K562 (cell line): ENCODE measurements around the gene ITGA7. TPM values are rescaled to one million over a fixed set of nuclear protein-coding genes. Genes with fewer than 3 reads are reported as not detected.

Experiments used
- BACH1 ChIP-seq: fragments of 200-800 bp; sonication (Bioruptor generic); IDR thresholded peaks from 2 replicates; pipeline ENCODE4 v1.6.1; 2016; ENCODE audit warnings: missing genetic modification characterization, missing compliant biosample characterization
- CREB1 ChIP-seq, 2 experiments: sonication (generic) in 1 of 2; formaldehyde crosslinking in 1 of 2; IDR thresholded peaks; 2 replicates each; pipeline versions ENCODE4 v1.6.1 to v1.8.0; 2012 to 2022; ENCODE audit warnings: inconsistent platforms in 1 of 2, mild to moderate bottlenecking in 1 of 2, missing genetic modification reagents in 1 of 2, moderate library complexity in 1 of 2
- ELF1 ChIP-seq: fragments of 200-800 bp; sonication (Bioruptor generic); IDR thresholded peaks from 2 replicates; pipeline ENCODE4 v1.6.1; 2016; ENCODE audit warnings: missing genetic modification characterization, missing compliant biosample characterization
- ESRRA ChIP-seq: fragments of 450-650 bp; IDR thresholded peaks from 2 replicates; pipeline ENCODE4 v1.6.1; 2014; ENCODE audit warnings: low read depth, mild to moderate bottlenecking, moderate library complexity, borderline replicate concordance
- HDAC1 ChIP-seq, 2 experiments: fragments of 450-650 bp; IDR thresholded peaks; 2 replicates each; pipeline ENCODE4 v1.6.1; 2016 to 2017; ENCODE audit warnings: inconsistent platforms in 1 of 2, mild to moderate bottlenecking in 1 of 2, moderate library complexity in 1 of 2
- NEUROD1 ChIP-seq: fragments of 150-350 bp; IDR thresholded peaks from 2 replicates; pipeline ENCODE4 v1.6.1; 2014; ENCODE audit warnings: borderline replicate concordance, low read length, low read depth; ENCODE audit not compliant: partially characterized antibody
- PHB ChIP-seq: fragments of 250-450 bp; sonication (Bioruptor Pico); IDR thresholded peaks from 2 replicates; pipeline ENCODE4 v1.5.0; 2021
- PML ChIP-seq: IDR thresholded peaks from 2 replicates; pipeline ENCODE4 v1.6.1; 2012; ENCODE audit warnings: low read length, inconsistent platforms
- PTTG1 ChIP-seq: fragments of 450-650 bp; IDR thresholded peaks from 2 replicates; pipeline ENCODE4 v1.6.1; 2016; ENCODE audit warnings: low read depth, mild to moderate bottlenecking, missing genetic modification characterization, missing compliant biosample characterization
- RAD21 ChIP-seq, 2 experiments: fragments of 250-450 bp in 1 of 2; fragments of 450-650 bp in 1 of 2; sonication (Bioruptor Pico) in 1 of 2; formaldehyde crosslinking in 1 of 2; IDR thresholded peaks in 1 of 2; conservative IDR thresholded peaks in 1 of 2; 2 replicates each; pipeline versions ENCODE4 v1.4.0 to v1.8.0; 2020 to 2022; ENCODE audit warnings: mild to moderate bottlenecking in 2 of 2, moderate library complexity in 1 of 2
- ZBED1 ChIP-seq: IDR thresholded peaks from 2 replicates; pipeline ENCODE4 v1.6.1; 2014
- ZFPM2 ChIP-seq: fragments of 250-450 bp; sonication (Bioruptor Pico); IDR thresholded peaks from 2 replicates; pipeline ENCODE4 v1.5.1; 2022; ENCODE audit warnings: mild to moderate bottlenecking
- ZNF197 ChIP-seq: fragments of 200-800 bp; sonication (Bioruptor generic); IDR thresholded peaks from 2 replicates; pipeline ENCODE4 v1.6.1; 2016; ENCODE audit warnings: low read depth, missing genetic modification characterization, missing compliant biosample characterization
- polyA plus RNA-seq, 8 experiments: library from polyadenylated mRNA; depleted of rRNA in 4 of 8; stranded (reverse) in 5 of 8; unstranded in 3 of 8; fragments of >200 nt; fragmentation: Nextera tagmentation in 2 of 8; fragmentation: Illumina TruSeq in 1 of 8; extraction: Ambion mirVana in 2 of 8; extraction: Trizol in 1 of 8; gene quantifications; 2 replicates each; pipeline versions ENCODE4 v1.2.1 to v1.2.3, GENCODE V29; 2011 to 2014; ENCODE audit warnings: inconsistent platforms in 1 of 8, missing spikeins in 1 of 8
- total RNA-seq, 7 experiments: library from RNA; depleted of rRNA in 6 of 7; stranded (reverse); fragments of >200 nt in 6 of 7; fragmentation: Illumina TruSeq in 2 of 7; extraction: Trizol in 2 of 7; gene quantifications; 2 replicates each; pipeline versions ENCODE4 v1.2.1 to v1.2.3, GENCODE V29; 2011 to 2021; ENCODE audit warnings: low replicate concordance in 1 of 7
- TF ChIP-seq, protein P1 (sequence below): sonication (generic); formaldehyde crosslinking; IDR thresholded peaks from 2 replicates; pipeline ENCODE4 v1.8.0; 2022; ENCODE audit warnings: mild to moderate bottlenecking, missing genetic modification reagents, borderline replicate concordance
- TF ChIP-seq, protein P2 (sequence below): fragments of 450-650 bp; IDR thresholded peaks from 2 replicates; pipeline ENCODE4 v1.6.1; 2016; ENCODE audit warnings: antibody characterized with exemption
- TF ChIP-seq, protein P3 (sequence below): fragments of 450-650 bp; IDR thresholded peaks from 2 replicates; pipeline ENCODE4 v1.6.1; 2014; ENCODE audit warnings: low read depth, mild to moderate bottlenecking, moderate library complexity, borderline replicate concordance
- TF ChIP-seq, protein P4 (sequence below), 2 experiments: fragments of 450-650 bp in 1 of 2; IDR thresholded peaks; 2 replicates each; pipeline ENCODE4 v1.6.1; 2011 to 2017; ENCODE audit warnings: low read depth in 2 of 2, antibody characterized with exemption in 1 of 2, borderline replicate concordance in 1 of 2, low read length in 1 of 2, mild to moderate bottlenecking in 1 of 2, mixed read lengths in 1 of 2; ENCODE audit not compliant: control insufficient read depth in 1 of 2

The ITGA7 gene
- total and polyA plus RNA-seq, 9 of the 15 experiments (the other 6 are each of a cell fraction or from before 2014, with no cell fraction given): 0.11 to 2.3 (median 0.56) TPM; not detected in 1

DNA sequence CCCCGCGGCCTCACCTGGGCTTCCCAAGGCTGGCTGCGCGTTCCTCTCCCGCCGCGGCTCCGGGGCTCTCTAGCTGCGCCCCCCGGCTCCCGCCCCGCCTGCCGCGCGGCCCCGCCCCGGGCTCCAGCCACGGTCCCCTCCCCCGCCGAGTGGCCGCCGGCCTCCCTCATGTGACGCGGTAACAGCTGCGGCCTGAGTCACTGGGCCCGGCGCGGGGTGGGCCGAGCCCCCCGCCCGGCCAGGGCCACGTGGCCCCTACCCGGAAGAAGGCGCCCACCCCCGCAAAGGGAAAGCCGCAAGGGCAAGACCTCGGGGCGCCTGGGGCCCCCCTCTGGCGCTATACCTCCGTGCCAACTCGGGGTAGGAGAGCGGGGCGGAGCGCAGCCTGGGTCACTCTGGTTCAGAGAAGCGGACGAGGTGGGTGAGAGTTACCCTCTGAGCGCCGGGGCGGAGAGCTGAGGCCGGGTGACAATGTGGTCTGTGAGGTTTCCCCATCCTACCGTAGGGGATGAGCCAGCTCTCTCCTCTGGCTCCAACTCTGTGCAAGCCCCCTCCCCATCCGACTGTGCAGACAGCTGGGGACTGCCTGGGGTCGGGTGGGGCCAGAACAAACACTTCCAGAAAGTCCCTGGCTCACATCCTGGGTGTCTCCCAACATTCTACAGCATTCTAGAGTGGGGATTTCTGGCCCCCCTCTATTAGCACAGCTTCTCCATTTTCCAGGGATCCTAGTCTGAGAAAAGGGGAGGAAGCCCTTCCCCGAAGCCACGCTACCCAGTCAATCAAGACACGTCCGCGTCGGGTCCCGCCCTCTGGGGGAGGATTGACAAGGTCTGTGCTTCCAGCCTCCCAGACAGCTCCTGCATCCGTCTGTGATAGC is 21.5 kb upstream of the ITGA7 start, which contains the start of gene CD63 (continued):
- TF ChIP-seq, protein P1, sequence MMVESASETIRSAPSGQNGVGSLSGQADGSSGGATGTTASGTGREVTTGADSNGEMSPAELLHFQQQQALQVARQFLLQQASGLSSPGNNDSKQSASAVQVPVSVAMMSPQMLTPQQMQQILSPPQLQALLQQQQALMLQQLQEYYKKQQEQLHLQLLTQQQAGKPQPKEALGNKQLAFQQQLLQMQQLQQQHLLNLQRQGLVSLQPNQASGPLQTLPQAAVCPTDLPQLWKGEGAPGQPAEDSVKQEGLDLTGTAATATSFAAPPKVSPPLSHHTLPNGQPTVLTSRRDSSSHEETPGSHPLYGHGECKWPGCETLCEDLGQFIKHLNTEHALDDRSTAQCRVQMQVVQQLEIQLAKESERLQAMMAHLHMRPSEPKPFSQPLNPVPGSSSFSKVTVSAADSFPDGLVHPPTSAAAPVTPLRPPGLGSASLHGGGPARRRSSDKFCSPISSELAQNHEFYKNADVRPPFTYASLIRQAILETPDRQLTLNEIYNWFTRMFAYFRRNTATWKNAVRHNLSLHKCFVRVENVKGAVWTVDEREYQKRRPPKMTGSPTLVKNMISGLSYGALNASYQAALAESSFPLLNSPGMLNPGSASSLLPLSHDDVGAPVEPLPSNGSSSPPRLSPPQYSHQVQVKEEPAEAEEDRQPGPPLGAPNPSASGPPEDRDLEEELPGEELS (CRISPR knock-in tag): 0 out of 2 replicates have a peak, but pooled peaks have one; percentile 46
- no peak for TF ChIP-seq ZBED1
- no peak for TF ChIP-seq PML
- peak; percentile 74 to 96; a peak in 3 of 4 replicates for TF ChIP-seq HDAC1 (IDR thresholded peaks at IDR 0.05)
- TF ChIP-seq ESRRA: peak; percentile 78
- TF ChIP-seq PHB: 0 out of 2 replicates have a peak, but pooled peaks have one; percentile 52
- TF ChIP-seq, protein P2, sequence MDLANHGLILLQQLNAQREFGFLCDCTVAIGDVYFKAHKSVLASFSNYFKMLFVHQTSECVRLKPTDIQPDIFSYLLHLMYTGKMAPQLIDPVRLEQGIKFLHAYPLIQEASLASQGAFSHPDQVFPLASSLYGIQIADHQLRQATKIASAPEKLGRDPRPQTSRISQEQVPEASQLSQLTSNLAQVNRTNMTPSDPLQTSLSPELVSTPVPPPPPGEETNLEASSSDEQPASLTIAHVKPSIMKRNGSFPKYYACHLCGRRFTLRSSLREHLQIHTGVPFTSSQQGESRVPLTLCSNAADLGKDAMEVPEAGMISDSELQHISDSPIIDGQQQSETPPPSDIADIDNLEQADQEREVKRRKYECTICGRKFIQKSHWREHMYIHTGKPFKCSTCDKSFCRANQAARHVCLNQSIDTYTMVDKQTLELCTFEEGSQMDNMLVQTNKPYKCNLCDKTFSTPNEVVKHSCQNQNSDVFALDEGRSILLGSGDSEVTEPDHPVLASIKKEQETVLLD: peak; percentile 49; the same call in 1 of the 2 replicates
- TF ChIP-seq ELF1 (tag): peak; percentile 90
- no peak for TF ChIP-seq ZFPM2 (CRISPR knock-in tag)
- TF ChIP-seq BACH1: 0 out of 2 replicates have a peak, but pooled peaks have one; percentile 23
- no peak for TF ChIP-seq RAD21 (CRISPR knock-in tag; conservative IDR thresholded peaks at IDR 0.05 in 1 of 2, IDR thresholded peaks at IDR 0.05 in 1 of 2)
- no peak for TF ChIP-seq PTTG1 (tag)
- TF ChIP-seq, protein P3, sequence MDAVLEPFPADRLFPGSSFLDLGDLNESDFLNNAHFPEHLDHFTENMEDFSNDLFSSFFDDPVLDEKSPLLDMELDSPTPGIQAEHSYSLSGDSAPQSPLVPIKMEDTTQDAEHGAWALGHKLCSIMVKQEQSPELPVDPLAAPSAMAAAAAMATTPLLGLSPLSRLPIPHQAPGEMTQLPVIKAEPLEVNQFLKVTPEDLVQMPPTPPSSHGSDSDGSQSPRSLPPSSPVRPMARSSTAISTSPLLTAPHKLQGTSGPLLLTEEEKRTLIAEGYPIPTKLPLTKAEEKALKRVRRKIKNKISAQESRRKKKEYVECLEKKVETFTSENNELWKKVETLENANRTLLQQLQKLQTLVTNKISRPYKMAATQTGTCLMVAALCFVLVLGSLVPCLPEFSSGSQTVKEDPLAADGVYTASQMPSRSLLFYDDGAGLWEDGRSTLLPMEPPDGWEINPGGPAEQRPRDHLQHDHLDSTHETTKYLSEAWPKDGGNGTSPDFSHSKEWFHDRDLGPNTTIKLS: peak; percentile 92
- TF ChIP-seq NEUROD1: peak; percentile 63
- TF ChIP-seq CREB1 (IDR thresholded peaks at IDR 0.05): peak; percentile 85
- peak; percentile 79 for TF ChIP-seq CREB1 (CRISPR knock-in tag; IDR thresholded peaks at IDR 0.05)
- TF ChIP-seq, protein P4, sequence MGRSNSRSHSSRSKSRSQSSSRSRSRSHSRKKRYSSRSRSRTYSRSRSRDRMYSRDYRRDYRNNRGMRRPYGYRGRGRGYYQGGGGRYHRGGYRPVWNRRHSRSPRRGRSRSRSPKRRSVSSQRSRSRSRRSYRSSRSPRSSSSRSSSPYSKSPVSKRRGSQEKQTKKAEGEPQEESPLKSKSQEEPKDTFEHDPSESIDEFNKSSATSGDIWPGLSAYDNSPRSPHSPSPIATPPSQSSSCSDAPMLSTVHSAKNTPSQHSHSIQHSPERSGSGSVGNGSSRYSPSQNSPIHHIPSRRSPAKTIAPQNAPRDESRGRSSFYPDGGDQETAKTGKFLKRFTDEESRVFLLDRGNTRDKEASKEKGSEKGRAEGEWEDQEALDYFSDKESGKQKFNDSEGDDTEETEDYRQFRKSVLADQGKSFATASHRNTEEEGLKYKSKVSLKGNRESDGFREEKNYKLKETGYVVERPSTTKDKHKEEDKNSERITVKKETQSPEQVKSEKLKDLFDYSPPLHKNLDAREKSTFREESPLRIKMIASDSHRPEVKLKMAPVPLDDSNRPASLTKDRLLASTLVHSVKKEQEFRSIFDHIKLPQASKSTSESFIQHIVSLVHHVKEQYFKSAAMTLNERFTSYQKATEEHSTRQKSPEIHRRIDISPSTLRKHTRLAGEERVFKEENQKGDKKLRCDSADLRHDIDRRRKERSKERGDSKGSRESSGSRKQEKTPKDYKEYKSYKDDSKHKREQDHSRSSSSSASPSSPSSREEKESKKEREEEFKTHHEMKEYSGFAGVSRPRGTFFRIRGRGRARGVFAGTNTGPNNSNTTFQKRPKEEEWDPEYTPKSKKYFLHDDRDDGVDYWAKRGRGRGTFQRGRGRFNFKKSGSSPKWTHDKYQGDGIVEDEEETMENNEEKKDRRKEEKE (IDR thresholded peaks at IDR 0.05; ENCODE audit: borderline replicate concordance in 1 of 2, control insufficient read depth in 1 of 2, low read depth in 2 of 2, low read length in 1 of 2): no peak
- TF ChIP-seq ZNF197 (CRISPR knock-in tag): no peak
